Right lobe of liver (tissue), 4 donors: ENCODE results near the gene PAK1.

Experiments used
- POLR2A ChIP-seq: fragments of 450-650 bp; IDR thresholded peaks from one replicate; pipeline ENCODE4 v1.6.1; 2017; ENCODE audit warnings: antibody characterized with exemption, mild to moderate bottlenecking
- TF ChIP-seq, protein P1 (sequence below), 4 donors: fragments of 200-600 bp in 3 of 4; fragments of 450-650 bp in 1 of 4; IDR thresholded peaks; one replicate each; pipeline versions ENCODE4 v1.5.1 to v1.8.0; 2016 to 2022; ENCODE audit warnings: antibody characterized with exemption in 4 of 4, mild to moderate bottlenecking in 2 of 4
- donor health status: DM: no; HTN: no; CAD: no.
- donor health status: DM: no; HTN: no; CAD: no.
- donor health status: DM: no; HTN: yes; CAD: no.

DNA sequence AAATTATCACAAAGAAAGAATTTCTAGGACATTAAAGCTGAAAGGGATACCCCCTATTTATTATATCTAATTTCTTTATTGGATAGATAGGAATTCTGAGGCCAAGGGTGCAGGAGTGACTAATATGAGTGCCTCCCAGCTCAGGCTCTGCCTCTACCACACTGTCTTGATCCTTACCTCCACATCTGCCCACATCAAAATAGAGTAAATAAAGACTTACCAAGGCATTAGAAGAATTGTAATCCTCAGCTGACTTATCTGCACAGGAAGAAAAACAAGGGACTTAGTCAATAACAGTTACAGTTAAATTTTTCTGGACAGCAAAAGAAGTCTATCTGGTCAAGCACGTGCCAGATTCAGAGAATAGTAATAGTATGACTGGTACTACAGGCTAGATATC lies 99.8 kb downstream of the PAK1 start:
- TF ChIP-seq, protein P1, sequence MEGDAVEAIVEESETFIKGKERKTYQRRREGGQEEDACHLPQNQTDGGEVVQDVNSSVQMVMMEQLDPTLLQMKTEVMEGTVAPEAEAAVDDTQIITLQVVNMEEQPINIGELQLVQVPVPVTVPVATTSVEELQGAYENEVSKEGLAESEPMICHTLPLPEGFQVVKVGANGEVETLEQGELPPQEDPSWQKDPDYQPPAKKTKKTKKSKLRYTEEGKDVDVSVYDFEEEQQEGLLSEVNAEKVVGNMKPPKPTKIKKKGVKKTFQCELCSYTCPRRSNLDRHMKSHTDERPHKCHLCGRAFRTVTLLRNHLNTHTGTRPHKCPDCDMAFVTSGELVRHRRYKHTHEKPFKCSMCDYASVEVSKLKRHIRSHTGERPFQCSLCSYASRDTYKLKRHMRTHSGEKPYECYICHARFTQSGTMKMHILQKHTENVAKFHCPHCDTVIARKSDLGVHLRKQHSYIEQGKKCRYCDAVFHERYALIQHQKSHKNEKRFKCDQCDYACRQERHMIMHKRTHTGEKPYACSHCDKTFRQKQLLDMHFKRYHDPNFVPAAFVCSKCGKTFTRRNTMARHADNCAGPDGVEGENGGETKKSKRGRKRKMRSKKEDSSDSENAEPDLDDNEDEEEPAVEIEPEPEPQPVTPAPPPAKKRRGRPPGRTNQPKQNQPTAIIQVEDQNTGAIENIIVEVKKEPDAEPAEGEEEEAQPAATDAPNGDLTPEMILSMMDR (IDR thresholded peaks at IDR 0.05): no peak
- TF ChIP-seq POLR2A: no peak
